ENCODE results near the gene PUM2.

PUM2 gene, protein sequence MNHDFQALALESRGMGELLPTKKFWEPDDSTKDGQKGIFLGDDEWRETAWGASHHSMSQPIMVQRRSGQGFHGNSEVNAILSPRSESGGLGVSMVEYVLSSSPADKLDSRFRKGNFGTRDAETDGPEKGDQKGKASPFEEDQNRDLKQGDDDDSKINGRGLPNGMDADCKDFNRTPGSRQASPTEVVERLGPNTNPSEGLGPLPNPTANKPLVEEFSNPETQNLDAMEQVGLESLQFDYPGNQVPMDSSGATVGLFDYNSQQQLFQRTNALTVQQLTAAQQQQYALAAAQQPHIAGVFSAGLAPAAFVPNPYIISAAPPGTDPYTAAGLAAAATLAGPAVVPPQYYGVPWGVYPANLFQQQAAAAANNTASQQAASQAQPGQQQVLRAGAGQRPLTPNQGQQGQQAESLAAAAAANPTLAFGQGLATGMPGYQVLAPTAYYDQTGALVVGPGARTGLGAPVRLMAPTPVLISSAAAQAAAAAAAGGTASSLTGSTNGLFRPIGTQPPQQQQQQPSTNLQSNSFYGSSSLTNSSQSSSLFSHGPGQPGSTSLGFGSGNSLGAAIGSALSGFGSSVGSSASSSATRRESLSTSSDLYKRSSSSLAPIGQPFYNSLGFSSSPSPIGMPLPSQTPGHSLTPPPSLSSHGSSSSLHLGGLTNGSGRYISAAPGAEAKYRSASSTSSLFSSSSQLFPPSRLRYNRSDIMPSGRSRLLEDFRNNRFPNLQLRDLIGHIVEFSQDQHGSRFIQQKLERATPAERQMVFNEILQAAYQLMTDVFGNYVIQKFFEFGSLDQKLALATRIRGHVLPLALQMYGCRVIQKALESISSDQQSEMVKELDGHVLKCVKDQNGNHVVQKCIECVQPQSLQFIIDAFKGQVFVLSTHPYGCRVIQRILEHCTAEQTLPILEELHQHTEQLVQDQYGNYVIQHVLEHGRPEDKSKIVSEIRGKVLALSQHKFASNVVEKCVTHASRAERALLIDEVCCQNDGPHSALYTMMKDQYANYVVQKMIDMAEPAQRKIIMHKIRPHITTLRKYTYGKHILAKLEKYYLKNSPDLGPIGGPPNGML

DNA sequence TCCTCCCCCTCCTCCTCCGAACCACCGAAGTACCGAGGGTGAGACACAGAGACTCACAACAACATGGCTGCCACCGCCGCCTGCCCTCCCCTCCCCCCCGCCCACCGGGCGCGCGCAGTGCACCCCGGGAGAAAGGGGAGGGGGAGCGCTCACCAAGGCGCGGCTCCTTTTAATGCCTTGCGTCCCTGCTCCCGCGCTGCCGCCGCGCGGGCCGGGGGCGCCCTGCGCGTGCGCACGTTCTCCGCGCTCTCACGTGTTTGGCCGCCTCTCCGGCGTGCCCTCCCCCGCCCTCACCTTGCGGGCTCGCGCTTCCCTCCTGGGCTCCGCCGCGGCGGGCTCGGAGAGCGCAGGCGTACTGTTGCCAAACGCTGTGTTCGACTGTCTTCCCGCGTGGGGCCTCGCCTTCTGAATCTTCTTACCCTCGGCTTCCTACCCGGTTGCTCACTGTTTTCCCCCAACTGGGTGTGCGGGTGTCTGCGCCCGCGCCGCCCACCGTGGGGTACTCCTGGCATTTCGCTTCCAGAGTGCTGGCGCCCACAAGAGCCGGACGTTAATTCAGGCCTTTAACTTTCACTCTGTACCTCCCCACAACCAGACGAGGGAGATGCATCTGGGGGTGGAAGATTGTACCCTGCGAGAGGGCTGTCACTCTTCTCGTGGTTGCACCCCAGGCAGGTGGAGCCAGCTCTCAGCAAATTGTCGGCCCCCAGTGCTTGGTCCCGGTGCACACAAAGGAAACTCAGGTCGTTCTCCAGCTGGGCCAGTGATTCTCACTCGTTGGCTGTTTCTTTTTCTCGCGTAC is at the start of gene PUM2:
Gene PUM2, minus strand, starts transcription at position 92 of the 802 bp plus-strand sequence. CDS start 23,484 bp downstream, outside the sequence.
- peak; percentile 43 for DNase-seq (ENCODE audit: insufficient read length, low spot score)
- TF ChIP-seq, protein P1, sequence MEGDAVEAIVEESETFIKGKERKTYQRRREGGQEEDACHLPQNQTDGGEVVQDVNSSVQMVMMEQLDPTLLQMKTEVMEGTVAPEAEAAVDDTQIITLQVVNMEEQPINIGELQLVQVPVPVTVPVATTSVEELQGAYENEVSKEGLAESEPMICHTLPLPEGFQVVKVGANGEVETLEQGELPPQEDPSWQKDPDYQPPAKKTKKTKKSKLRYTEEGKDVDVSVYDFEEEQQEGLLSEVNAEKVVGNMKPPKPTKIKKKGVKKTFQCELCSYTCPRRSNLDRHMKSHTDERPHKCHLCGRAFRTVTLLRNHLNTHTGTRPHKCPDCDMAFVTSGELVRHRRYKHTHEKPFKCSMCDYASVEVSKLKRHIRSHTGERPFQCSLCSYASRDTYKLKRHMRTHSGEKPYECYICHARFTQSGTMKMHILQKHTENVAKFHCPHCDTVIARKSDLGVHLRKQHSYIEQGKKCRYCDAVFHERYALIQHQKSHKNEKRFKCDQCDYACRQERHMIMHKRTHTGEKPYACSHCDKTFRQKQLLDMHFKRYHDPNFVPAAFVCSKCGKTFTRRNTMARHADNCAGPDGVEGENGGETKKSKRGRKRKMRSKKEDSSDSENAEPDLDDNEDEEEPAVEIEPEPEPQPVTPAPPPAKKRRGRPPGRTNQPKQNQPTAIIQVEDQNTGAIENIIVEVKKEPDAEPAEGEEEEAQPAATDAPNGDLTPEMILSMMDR (IDR thresholded peaks at IDR 0.05; ENCODE audit: insufficient read depth, missing control alignments): no peak
- no peak for FAIRE-seq

DNA sequence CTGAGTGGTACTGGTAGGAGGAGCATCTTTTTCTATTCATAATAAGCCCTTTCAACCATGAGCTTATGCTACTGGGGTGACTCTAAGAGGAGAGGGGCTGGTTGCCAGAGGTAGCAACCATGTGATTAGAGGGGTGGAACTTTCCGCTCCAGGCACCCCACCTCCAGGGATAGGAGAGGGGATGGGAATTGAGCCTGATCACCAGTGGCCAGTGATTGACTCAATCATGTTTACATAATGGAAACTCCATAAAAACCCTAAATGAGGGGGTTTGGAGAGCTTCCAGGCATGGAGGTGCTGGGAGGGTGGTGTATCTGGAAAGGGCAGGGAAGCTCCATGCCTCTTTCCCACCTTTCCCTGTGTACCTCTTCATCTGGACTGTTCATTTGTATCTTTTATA is 49.7 kb upstream of the PUM2 start:
- TF ChIP-seq, protein P1 (IDR thresholded peaks at IDR 0.05; ENCODE audit: insufficient read depth, missing control alignments): no peak
- DNase-seq (ENCODE audit: insufficient read length, low spot score): no peak
- no peak for FAIRE-seq

DNA sequence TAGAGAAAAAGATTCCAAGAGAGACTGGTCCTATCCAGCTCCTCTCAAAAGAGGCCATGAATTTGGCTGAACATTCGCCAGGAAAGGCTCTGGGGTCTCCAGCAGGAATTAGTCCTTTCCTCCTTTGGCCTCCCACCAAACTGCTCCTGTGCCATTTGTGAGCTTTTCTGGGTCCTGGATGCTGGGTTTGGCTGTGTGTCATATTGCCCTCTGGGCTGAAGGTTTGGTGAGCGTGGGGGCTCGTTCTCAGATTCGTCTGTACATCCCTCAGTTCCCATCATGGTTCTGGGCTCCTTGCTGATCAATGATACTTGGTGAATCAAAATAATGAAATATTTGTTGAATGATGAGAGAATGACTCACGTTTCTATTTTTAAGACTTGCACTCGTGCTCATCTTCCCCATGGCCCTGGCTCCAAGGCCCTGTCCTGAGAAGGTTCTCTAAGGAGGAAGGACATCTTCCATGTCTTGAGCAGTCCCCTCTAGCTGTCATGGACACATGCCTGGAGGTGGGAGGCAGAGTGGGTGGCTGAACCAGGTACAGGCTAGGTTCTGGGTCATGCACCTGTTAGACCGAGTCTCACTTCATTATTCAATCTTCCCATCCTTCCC is 48.4 kb upstream of the PUM2 start:
- FAIRE-seq: no peak
- TF ChIP-seq, protein P1 (IDR thresholded peaks at IDR 0.05; ENCODE audit: insufficient read depth, missing control alignments): no peak
- no peak for DNase-seq (ENCODE audit: insufficient read length, low spot score)

DNA sequence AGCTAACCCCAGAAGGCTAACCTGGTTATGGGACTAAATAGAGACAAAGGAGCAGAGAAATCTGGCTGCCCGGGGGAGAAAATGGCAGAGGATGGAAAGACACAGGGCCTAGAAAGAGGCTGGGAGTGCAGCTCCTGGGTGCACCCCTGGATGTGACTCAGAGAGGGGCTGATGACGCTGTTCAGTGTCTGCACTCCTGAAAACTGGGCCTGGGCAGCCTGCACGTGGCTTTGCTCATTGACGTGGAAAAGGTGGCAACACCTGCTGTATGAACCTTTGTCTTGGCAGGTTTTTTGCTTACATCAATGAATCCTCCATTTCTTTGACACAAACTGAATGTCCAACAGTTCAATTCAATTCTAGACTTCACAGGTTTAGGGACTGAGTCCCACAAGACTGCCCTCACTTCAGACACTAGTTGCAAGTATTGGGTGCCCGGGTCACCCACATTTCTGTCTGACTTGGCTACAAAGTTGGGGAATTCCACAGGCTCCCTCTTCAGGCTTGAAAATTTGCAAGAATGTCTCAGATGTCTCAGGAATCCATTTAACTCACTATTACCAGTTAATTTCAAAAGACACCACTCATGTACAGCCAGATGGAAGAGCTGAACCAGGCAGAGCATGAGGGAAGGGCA is 47.3 kb upstream of the PUM2 start:
- TF ChIP-seq, protein P1 (IDR thresholded peaks at IDR 0.05; ENCODE audit: insufficient read depth, missing control alignments): no peak
- FAIRE-seq (no peak), DNase-seq (ENCODE audit: insufficient read length, low spot score) (no peak)

DNA sequence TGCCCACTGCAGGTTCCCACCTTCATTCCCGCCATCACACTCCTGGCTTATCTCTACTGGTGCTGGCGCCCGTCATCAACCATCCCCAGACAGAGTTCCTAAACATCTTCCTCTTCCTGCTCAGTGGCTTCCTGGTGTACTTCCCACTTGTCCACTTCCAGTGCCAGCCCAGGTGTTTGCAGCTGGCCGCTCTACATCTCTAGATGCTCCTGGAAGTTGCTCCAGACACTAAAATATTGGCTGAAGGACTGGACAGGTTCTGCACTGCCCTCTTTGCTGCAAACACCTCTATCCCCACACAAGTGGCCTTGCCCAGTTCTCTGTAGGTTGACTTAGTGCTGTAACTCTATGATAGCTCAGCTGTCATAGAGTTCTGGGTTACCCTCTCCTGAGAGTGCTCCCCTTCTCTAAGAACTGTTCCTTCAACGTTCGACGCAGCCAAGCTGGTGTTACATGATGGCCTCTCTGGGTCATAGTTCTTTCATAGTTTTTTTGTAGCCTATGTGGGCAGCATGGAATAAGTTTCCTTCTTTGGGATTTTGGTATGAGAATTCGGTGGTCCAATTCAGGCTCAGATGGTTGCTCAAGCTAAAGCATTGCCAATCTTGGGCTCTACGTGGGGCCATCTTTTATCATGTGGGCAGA is 45.8 kb upstream of the PUM2 start:
- FAIRE-seq: no peak
- DNase-seq (ENCODE audit: insufficient read length, low spot score): no peak
- TF ChIP-seq, protein P1 (IDR thresholded peaks at IDR 0.05; ENCODE audit: insufficient read depth, missing control alignments): no peak
